Esophagus muscularis mucosa (tissue), 4 donors: ENCODE results near the gene CLCN7. TPM values are rescaled to one million over a fixed set of nuclear protein-coding genes. Genes with fewer than 3 reads are reported as not detected.

Experiments
- DNase-seq: peaks from one replicate; pipeline ENCODE4 v3.0.0-alpha.2; 2017; ENCODE audit errors: extremely low spot score
- H3K27ac ChIP-seq, 4 donors: fragments of 200-600 bp; sonication (generic); replicated peaks in 1 of 4; 1 replicate in 3 of 4; 2 replicates in 1 of 4; pipeline ENCODE4 v1.5.1; 2016 to 2019; ENCODE audit warnings: mild to moderate bottlenecking in 1 of 4
- H3K27me3 ChIP-seq, 4 donors: fragments of 200-600 bp; sonication (generic); one replicate each; pipeline versions ENCODE4 v1.5.1 to v1.6.0; 2016 to 2019
- H3K36me3 ChIP-seq, 4 donors: fragments of 200-600 bp; sonication (generic); one replicate each; pipeline ENCODE4 v1.5.1; 2016 to 2019
- H3K4me1 ChIP-seq, 4 donors: fragments of 200-600 bp; sonication (generic); one replicate each; pipeline ENCODE4 v1.5.1; 2016 to 2019
- H3K4me3 ChIP-seq, 4 donors: fragments of 200-600 bp; sonication (generic); 1 replicate in 2 of 4; 2 replicates in 2 of 4; pipeline ENCODE4 v1.5.1; 2016 to 2019; ENCODE audit warnings: mild to moderate bottlenecking in 4 of 4, moderate library complexity in 1 of 4
- H3K9me3 ChIP-seq, 4 donors: fragments of 200-600 bp; sonication (generic); 1 replicate in 3 of 4; 2 replicates in 1 of 4; pipeline ENCODE4 v1.5.1; 2016 to 2019
- CTCF ChIP-seq, 3 experiments: fragments of 200-600 bp in 2 of 3; fragments of 450-650 bp in 1 of 3; sonication (generic) in 2 of 3; IDR thresholded peaks; one replicate each; pipeline ENCODE4 v1.5.1; 2017 to 2019; ENCODE audit warnings: antibody characterized with exemption in 3 of 3, mild to moderate bottlenecking in 2 of 3, moderate library complexity in 1 of 3
- EP300 ChIP-seq: sonication (generic); formaldehyde crosslinking; IDR thresholded peaks from one replicate; pipeline ENCODE4 v1.6.1; 2017; ENCODE audit warnings: antibody characterized with exemption
- POLR2A ChIP-seq: fragments of 450-650 bp; IDR thresholded peaks from one replicate; pipeline ENCODE4 v1.6.1; 2017; ENCODE audit warnings: antibody characterized with exemption, moderate library complexity, mild to moderate bottlenecking, low read depth
- POLR2AphosphoS5 ChIP-seq, 2 donors: sonication (generic); formaldehyde crosslinking; IDR thresholded peaks; one replicate each; pipeline ENCODE4 v1.6.1; 2017; ENCODE audit warnings: antibody characterized with exemption in 2 of 2
- WGBS: methylation state at CpG from one replicate; pipeline ENCODE4 v1.1.5; 2018; 5-methylcytosine and 5-hydroxymethylcytosine counted together
- intact Hi-C: fragments of 100-400 bp; cut with DNase I; formaldehyde crosslinking; loops from one replicate; pipeline ENCODE4 v1.15.1; 2023
- total RNA-seq, 4 donors: library from RNA; depleted of rRNA; stranded (reverse); fragments of >200 nt; gene quantifications; one replicate each; pipeline versions ENCODE4 v1.1.0 to v1.2.1, GENCODE V29; 2016

Gene CLCN7
- total RNA-seq, 4 donors from 2014 or later: 41.5 to 130 (median 71.9) TPM

- Histone ChIP-seq H3K9me3 (no peaks in the 10 kb centered on the region), H3K27me3 (no peaks in the 10 kb centered on the region), H3K4me3 (no peak overlapping the region), H3K27ac (no peak overlapping the region), H3K36me3 (peaks cover 53 to 89% (median 84%) of the 10 kb centered on the region in 4 donors), H3K4me1 (no peaks in the 10 kb centered on the region)
- TF ChIP-seq CTCF (IDR thresholded peaks at IDR 0.05) (no peak), POLR2A (no peak), POLR2AphosphoS5 (IDR thresholded peaks at IDR 0.05) (no peak), EP300 (no peak)
- WGBS: 91% methylated on average over 18 of the region's 26 CpGs
- DNase-seq: no peak
- intact Hi-C loops: no loop called here
Observed at GRCh38 chr16:1458336-1458976, 16.4 kb downstream of the CLCN7 start.

GRCh38 chr16:1457489-1458245 is 17.2 kb downstream of the CLCN7 start:
- intact Hi-C loops: no loop called here
- Histone ChIP-seq H3K27me3 (no peaks in the 10 kb centered on the region), H3K36me3 (peaks cover 61 to 90% (median 87%) of the 10 kb centered on the region in 4 donors), H3K4me3 (no peak overlapping the region), H3K27ac (no peak overlapping the region), H3K9me3 (no peaks in the 10 kb centered on the region), H3K4me1 (no peaks in the 10 kb centered on the region)
- WGBS: 90% methylated on average over 35 of the region's 42 CpGs
- TF ChIP-seq POLR2AphosphoS5 (IDR thresholded peaks at IDR 0.05) (no peak), POLR2A (no peak), EP300 (no peak), CTCF (IDR thresholded peaks at IDR 0.05) (no peak)
- DNase-seq: no peak

- TF ChIP-seq CTCF (IDR thresholded peaks at IDR 0.05) (no peak), EP300 (no peak), POLR2AphosphoS5 (IDR thresholded peaks at IDR 0.05) (no peak), POLR2A (no peak)
- intact Hi-C loops: no loop called here
- no peak for DNase-seq
- no peak overlapping the region for H3K27ac ChIP-seq
- no peaks in the 10 kb centered on the region for H3K27me3 ChIP-seq
- H3K36me3 ChIP-seq: peaks cover 68 to 95% (median 93%) of the 10 kb centered on the region in 4 donors
- no peak overlapping the region for H3K4me3 ChIP-seq
- H3K4me1 ChIP-seq: no peaks in the 10 kb centered on the region
- no peaks in the 10 kb centered on the region for H3K9me3 ChIP-seq
- WGBS: 87% methylated on average over 12 of the region's 16 CpGs
Observed at GRCh38 chr16:1456951-1457350, 17.9 kb downstream of the CLCN7 start.

GRCh38 chr16:1455190-1456171 is 19.3 kb downstream of the CLCN7 start:
- Histone ChIP-seq H3K4me1 (no peaks in the 10 kb centered on the region), H3K9me3 (no peaks in the 10 kb centered on the region), H3K36me3 (peaks cover 58 to 96% (median 94%) of the 10 kb centered on the region in 4 donors), H3K27me3 (no peaks in the 10 kb centered on the region), H3K27ac (no peak overlapping the region), H3K4me3 (no peak overlapping the region)
- intact Hi-C loops: no loop called here
- DNase-seq: no peak
- TF ChIP-seq POLR2AphosphoS5 (IDR thresholded peaks at IDR 0.05) (no peak), POLR2A (no peak), CTCF (IDR thresholded peaks at IDR 0.05) (no peak), EP300 (no peak)
- 97% methylated on average over 23 of the region's 41 CpGs for WGBS
